Cardiac muscle cell (in vitro differentiated cells and primary cell): Measurements from ENCODE around the gene TIAM2. TPM values are rescaled to one million over a fixed set of nuclear protein-coding genes. Genes with fewer than 3 reads are reported as not detected.
"Not testable (repeated sequence)": the region's sequence is repeated elsewhere in the genome, so short reads cannot be mapped to it uniquely, and the experiment has no call there.

Experiments used
- DNase-seq, 2 donors: peaks; one replicate each; pipeline versions ENCODE4 v3.0.0 to v3.0.0-alpha.2; 2010 to 2017; ENCODE audit warnings: low read depth in 1 of 2, low spot score in 1 of 2
- H3K27ac ChIP-seq: fragments of 200-600 bp; sonication (generic); 2 replicates; pipeline ENCODE4 v1.5.1; 2016
- H3K27me3 ChIP-seq: fragments of 200-600 bp; sonication (generic); 2 replicates; pipeline ENCODE4 v1.6.0; 2016; ENCODE audit warnings: control low read depth
- H3K36me3 ChIP-seq: fragments of 200-600 bp; sonication (generic); 2 replicates; pipeline ENCODE4 v1.5.1; 2016; ENCODE audit warnings: control low read depth
- H3K4me1 ChIP-seq: fragments of 200-600 bp; sonication (generic); 2 replicates; pipeline ENCODE4 v1.8.1; 2017; ENCODE audit warnings: low read depth, mild to moderate bottlenecking, mixed run types
- H3K4me3 ChIP-seq: fragments of 200-600 bp; sonication (generic); 2 replicates; pipeline ENCODE4 v1.5.1; 2016; ENCODE audit warnings: mild to moderate bottlenecking
- H3K9me3 ChIP-seq: fragments of 200-600 bp; sonication (generic); 2 replicates; pipeline ENCODE4 v1.5.1; 2017; ENCODE audit warnings: low read depth, mild to moderate bottlenecking, control low read depth
- CTCF ChIP-seq: IDR thresholded peaks from 2 replicates; pipeline ENCODE4 v1.5.1; 2012; ENCODE audit warnings: low read depth, mild to moderate bottlenecking, low read length
- polyA plus RNA-seq: library from polyadenylated mRNA; unstranded; fragments of >200 nt; fragmentation: Nextera tagmentation; extraction: Ambion mirVana; gene quantifications from 2 replicates; pipeline ENCODE4 v1.2.1, GENCODE V29; 2016
- total RNA-seq: library from RNA; depleted of rRNA; stranded (reverse); fragments of >200 nt; gene quantifications from 2 replicates; pipeline ENCODE4 v1.2.3, GENCODE V29; 2016

Gene TIAM2
- total and polyA plus RNA-seq, 2 experiments from 2014 or later = 3.9 to 12.4 TPM

GRCh38 chr6:155010940-155011339 is 15.8 kb downstream of the TIAM2 start:
- no peaks in the 10 kb centered on the region for H3K4me1 ChIP-seq
- H3K9me3 ChIP-seq = no peaks in the 10 kb centered on the region
- no peaks in the 10 kb centered on the region for H3K36me3 ChIP-seq
- TF ChIP-seq CTCF = no peak
- H3K4me3 ChIP-seq = no peak overlapping the region
- H3K27me3 ChIP-seq = peaks cover 2% of the 10 kb centered on the region
- DNase-seq = no peak
- no peak overlapping the region for H3K27ac ChIP-seq

GRCh38 chr6:155011809-155012291 is 16.7 kb downstream of the TIAM2 start:
- TF ChIP-seq CTCF = no peak

GRCh38 chr6:155013457-155013876 is 18.4 kb downstream of the TIAM2 start:
- H3K4me1 ChIP-seq = no peaks in the 10 kb centered on the region
- no peak for TF ChIP-seq CTCF
- H3K27me3 ChIP-seq = peaks cover 4% of the 10 kb centered on the region
- H3K27ac ChIP-seq = no peak overlapping the region
- no peaks in the 10 kb centered on the region for H3K9me3 ChIP-seq
- no peaks in the 10 kb centered on the region for H3K36me3 ChIP-seq
- H3K4me3 ChIP-seq = no peak overlapping the region
- peak in 1 of 2 donors; percentile 42 for DNase-seq

More at GRCh38 chr6:155011809-155012291, 16.7 kb downstream of the TIAM2 start:
- Histone ChIP-seq H3K27ac (no peak overlapping the region), H3K9me3 (no peaks in the 10 kb centered on the region), H3K4me1 (no peaks in the 10 kb centered on the region), H3K4me3 (no peak overlapping the region), H3K36me3 (no peaks in the 10 kb centered on the region), H3K27me3 (peaks cover 2% of the 10 kb centered on the region)
- no peak for DNase-seq

- TF ChIP-seq CTCF = no peak
- peaks cover 4% of the 10 kb centered on the region for H3K27me3 ChIP-seq
- no peak for DNase-seq
- no peaks in the 10 kb centered on the region for H3K9me3 ChIP-seq
- H3K4me1 ChIP-seq = no peaks in the 10 kb centered on the region
- no peak overlapping the region for H3K4me3 ChIP-seq
- H3K27ac ChIP-seq = no peak overlapping the region
- H3K36me3 ChIP-seq = no peaks in the 10 kb centered on the region
Observed at GRCh38 chr6:155014137-155014536, 19.0 kb downstream of the TIAM2 start.

- no peak overlapping the region for H3K27ac ChIP-seq
- no peaks in the 10 kb centered on the region for H3K36me3 ChIP-seq
- DNase-seq = no peak
- no peaks in the 10 kb centered on the region for H3K4me1 ChIP-seq
- peaks cover 4% of the 10 kb centered on the region for H3K27me3 ChIP-seq
- no peak overlapping the region for H3K4me3 ChIP-seq
- H3K9me3 ChIP-seq = no peaks in the 10 kb centered on the region
- TF ChIP-seq CTCF = no peak
Observed at GRCh38 chr6:155014670-155015300, 19.7 kb downstream of the TIAM2 start.

GRCh38 chr6:155018415-155018814 is 23.3 kb downstream of the TIAM2 start:
- H3K4me1 ChIP-seq, H3K27ac ChIP-seq, H3K9me3 ChIP-seq, H3K36me3 ChIP-seq, H3K4me3 ChIP-seq, DNase-seq, H3K27me3 ChIP-seq: not testable (repeated sequence)
